GM12865 (cell line): Measurements from ENCODE around the gene ZNF579.

Experiments used
- DNase-seq: peaks from one replicate; pipeline ENCODE4 v3.0.0; 2010; ENCODE audit warnings: low read depth
- H3K4me3 ChIP-seq: 2 replicates; pipeline ENCODE4 v1.5.1; 2011; ENCODE audit warnings: mild to moderate bottlenecking, low read depth, low read length, control low read depth
- TF ChIP-seq, protein P1 (sequence below): IDR thresholded peaks from 2 replicates; pipeline ENCODE4 v1.5.1; 2011; ENCODE audit warnings: low read length, control low read depth, low read depth, inconsistent platforms; ENCODE audit not compliant: insufficient read depth; ENCODE audit errors: missing control alignments

Gene ZNF579

DNA sequence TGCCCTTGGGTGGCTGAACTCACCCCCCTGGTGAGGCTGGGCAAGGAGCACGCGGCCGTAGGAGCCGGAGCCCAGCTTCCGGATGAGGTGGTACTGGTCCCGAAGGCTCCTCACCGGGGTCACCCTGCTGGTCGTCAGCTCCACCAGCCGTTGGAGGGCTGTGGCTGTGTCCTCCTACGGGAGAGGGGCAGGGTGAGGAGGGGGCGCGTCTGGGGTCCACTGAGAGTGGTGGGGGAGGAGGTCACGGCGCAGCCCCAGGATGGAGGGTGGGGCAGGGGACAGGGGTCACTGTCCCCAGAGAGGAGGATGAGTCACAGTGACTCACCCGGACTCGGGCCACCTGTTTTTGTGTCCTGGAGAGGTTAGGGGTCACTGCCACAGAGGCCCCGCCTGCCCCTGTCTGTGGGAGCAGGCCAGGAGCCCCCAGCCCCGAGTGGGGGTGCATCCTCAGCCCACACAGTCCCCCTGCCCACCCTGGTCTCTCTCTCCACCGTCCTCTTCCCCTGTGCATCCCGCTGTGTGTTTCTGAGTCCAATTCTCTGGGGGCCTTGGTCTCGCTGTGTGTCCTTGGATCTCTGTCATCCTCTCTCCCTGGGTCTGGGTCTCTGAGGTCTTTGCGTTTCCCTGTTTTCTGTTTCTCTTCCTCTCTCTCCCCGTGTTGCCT lies 35.7 kb downstream of the ZNF579 start:
- no peak for DNase-seq
- TF ChIP-seq, protein P1, sequence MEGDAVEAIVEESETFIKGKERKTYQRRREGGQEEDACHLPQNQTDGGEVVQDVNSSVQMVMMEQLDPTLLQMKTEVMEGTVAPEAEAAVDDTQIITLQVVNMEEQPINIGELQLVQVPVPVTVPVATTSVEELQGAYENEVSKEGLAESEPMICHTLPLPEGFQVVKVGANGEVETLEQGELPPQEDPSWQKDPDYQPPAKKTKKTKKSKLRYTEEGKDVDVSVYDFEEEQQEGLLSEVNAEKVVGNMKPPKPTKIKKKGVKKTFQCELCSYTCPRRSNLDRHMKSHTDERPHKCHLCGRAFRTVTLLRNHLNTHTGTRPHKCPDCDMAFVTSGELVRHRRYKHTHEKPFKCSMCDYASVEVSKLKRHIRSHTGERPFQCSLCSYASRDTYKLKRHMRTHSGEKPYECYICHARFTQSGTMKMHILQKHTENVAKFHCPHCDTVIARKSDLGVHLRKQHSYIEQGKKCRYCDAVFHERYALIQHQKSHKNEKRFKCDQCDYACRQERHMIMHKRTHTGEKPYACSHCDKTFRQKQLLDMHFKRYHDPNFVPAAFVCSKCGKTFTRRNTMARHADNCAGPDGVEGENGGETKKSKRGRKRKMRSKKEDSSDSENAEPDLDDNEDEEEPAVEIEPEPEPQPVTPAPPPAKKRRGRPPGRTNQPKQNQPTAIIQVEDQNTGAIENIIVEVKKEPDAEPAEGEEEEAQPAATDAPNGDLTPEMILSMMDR = no peak
- H3K4me3 ChIP-seq = no peak overlapping the region

DNA sequence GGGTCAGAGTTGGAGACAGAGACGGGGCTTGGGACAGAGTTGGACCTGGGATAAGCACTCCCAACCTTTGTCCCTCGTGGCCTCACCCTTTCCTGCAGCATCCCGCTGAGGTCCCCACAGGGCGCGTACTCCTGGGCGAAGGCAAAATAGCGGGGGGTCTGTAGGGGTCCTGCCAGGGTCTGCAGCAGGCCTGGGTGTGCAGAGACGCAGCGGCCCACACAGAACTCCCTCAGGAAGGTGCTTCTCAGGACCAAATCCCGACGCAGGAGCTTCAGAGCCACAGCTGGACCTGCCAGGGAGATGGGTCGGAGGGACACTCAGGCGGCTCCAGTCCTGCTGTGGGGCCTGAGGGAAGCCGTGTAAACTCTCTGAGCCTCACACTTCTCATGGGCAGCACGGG lies 36.6 kb downstream of the ZNF579 start:
- TF ChIP-seq, protein P1 = no peak
- no peak overlapping the region for H3K4me3 ChIP-seq
- no peak for DNase-seq

DNA sequence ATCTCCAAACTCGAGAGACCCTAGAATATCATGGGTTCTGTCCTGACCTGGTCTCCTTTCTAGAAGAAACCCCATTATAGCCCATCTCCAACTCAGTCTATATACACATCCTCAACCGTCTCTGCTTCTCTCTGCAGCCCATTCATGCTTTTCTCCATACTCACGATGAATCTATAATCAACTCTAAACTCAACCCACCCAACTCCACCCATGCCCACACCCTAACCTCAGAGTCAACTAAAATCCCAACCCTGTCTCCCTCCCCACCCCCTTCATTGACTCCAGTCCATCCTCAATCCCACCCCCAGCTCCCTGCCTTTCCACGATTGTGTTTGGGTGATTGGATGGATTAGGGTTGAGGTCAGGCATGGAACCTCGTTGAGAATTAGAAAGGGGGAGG lies 37.1 kb downstream of the ZNF579 start:
- DNase-seq = no peak
- H3K4me3 ChIP-seq = no peak overlapping the region
- TF ChIP-seq, protein P1 = no peak

DNA sequence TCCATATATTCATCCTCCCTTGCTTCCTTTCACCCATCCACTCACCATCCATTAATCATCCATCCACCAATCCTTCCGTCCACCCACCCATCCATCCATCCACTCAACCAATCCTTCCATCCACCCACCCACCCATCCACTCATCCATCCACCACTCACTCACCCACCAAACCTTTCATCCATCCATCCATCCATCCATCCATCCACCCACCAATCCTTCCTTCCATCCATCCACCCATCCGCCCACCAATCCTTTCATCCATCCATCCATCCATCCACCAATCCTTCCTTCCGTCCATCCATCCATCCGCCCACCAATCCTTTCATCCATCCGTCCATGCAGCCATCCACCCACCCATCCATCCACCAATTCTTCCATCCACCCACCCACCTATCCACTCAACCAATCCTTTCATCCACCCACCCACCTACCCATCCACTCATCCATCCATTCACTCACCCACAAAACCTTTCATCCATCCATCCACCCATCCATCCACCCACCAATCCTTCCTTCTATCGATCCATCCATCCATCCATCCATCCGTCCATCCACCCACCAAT lies 38.3 kb downstream of the ZNF579 start:
- no peak overlapping the region for H3K4me3 ChIP-seq
- no peak for DNase-seq
- TF ChIP-seq, protein P1 = no peak

DNA sequence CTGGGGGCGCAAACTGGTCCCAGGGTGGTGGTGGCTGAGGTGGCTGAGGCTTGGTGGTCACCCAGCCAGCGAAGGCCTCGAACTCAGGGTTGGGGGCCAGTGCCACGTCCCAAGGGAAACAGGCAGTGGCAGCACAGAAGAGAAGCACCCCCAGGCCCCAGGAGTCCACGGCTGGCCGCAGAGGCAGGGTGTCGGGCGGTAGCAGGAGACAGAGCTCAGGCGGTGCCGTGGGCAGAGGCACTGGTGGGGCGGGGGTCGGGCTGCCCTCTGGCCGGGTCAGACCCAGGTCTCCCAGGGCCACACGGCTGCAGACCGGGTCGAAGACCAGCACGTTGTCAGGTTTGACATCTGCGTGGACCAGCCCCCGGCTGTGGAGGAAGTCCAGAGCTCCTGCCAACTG lies 39.6 kb downstream of the ZNF579 start:
- H3K4me3 ChIP-seq = no peak overlapping the region
- TF ChIP-seq, protein P1 = no peak
- DNase-seq = no peak

DNA sequence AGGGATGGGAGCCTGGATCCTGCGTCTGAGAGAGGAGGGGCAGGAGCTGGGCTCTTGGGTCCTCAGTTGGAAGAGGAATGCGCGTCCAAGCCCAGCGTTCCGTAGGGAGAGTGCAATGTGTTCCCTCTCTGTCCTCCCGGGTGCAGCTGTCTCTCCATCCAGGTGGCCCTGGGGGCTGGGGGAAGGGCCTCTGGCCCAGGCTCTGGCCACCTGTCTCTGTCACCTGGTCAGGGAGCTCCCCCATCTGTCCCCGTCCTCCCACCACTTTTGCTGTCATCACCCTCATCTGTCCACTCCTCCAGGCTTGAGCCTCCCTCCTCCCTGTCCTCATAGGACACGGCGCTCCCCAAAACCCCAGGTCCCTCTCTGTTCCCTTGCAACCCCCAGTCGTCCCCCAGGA lies 40.0 kb downstream of the ZNF579 start:
- no peak for DNase-seq
- H3K4me3 ChIP-seq = no peak overlapping the region
- TF ChIP-seq, protein P1 = no peak
